Activated CD8-positive, alpha-beta memory T cell treated with anti-CD3 and anti-CD28 coated beads for 1 hour (primary cell): ENCODE results near the gene IL24.

ENCODE experiments used
- DNase-seq, 2 donors: peaks; one replicate each; pipeline ENCODE4 v3.0.0-alpha.2; 2020; ENCODE audit warnings: low read depth in 1 of 2; ENCODE audit errors: extremely low read depth in 1 of 2

The IL24 gene

GRCh38 chr1:206947255-206947654 lies 50.0 kb downstream of the IL24 start:
- no peak for DNase-seq

DNA sequence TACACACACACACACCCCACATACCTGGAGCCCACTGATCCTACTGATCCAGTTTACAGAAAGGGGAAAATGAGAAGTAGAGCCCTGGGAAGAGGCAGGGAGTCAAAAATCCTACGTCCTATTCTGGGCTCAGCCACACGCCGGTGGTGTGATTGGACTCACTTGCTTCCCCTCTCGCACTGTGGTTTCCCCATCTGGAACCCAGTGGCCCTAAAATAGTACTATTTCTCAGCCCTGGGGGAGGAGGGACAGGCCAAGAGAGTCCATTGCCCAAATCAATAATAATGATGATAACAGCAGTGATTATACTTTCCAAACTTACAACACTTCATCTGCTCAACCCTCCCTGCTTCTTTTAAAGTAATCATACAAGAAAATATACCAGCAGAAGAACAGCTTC lies 52.0 kb downstream of the IL24 start:
- DNase-seq: no peak

DNA sequence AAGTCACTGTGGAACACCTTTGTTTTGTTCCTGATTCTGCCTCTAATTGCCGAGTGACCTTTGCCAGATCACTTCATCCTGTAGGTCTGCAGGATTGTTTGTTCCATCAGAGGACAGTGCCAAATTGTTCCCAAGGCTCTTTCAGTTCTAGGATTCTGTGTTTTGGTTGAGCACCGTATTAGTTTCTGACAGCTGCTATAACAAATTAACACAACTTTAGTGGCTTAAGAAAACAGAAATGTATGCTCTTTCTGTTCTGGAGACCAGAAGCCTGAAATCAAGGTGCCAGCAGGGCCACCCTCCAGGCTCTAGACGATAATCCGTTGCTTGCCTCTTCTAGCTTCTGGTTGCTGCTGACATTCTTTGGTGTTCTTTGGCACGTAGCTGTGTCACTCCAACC lies 52.4 kb downstream of the IL24 start:
- DNase-seq: no peak

DNA sequence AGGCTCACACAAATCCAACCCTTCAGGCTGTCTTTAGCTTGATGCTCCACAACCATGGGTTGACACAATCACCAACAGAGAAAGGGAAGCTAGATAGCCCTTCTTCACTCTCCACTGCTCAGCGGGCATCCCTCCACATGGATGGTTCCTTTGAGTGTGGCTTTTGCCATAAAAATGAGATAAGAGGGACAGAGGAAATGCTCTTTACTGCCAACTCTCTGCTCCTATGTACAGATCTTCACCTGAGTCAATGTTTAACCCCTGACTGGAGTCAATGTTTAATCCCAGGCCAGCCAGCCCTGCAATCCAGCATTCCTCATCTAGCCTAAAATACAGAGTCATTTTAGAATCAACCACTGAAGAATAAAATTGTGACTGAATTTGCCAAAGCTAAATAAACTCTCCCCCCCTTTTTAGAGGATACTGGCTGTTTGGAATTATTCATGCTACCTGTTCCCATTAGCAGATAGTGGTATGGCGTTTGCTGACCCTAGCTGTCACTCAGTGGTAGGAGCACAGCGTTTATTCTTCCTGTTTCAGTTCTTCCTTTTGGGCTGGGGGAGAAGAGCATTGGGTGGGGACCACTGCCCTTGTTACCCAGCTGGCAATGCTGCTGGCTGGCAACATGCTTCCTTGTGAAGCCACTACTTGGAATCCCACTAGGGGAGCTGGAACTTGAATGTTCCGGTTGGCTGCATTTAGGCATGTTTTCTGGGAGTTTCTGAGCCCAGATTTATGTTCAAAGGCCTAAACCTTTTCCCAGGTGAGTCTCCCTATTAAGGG lies 54.3 kb downstream of the IL24 start:
- DNase-seq: no peak

- DNase-seq: no peak
Measured at GRCh38 chr1:206952171-206952570, 54.9 kb downstream of the IL24 start.

DNA sequence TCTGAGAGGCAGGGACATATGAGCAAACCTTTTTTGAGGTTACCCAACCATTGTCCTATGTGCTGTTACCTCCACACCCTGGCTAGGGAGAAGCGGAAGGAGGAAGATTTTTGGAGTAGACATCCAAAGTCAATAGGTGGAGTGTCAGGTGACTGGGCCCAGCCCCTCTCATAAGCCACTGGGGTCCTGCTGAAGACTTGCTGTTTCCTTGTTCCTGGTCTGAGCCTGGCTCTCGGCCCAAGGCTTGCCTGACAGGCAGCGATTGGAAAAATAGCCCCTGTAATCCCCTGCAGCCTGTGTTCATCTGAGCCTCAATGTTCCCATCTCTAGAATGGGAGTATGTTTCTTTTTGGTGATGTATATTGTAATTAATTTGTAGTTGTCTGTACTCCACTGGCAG lies 55.9 kb downstream of the IL24 start:
- DNase-seq: no peak

- no peak for DNase-seq
Measured at GRCh38 chr1:206953626-206954025, 56.4 kb downstream of the IL24 start.
